ELR (cell line): ENCODE measurements around the gene SEPTIN1.
A peak's percentile ranks its signal among the peaks of the same experiment; 100 is the strongest.
"Not testable (repeated sequence)": the region's sequence is repeated elsewhere in the genome, so short reads cannot be mapped to it uniquely, and the experiment has no call there.

Source experiments
- DNase-seq: peaks from one replicate; pipeline ENCODE4 v3.0.0-alpha.2; 2015; ENCODE audit warnings: low read depth

The SEPTIN1 gene

GRCh38 chr16:30357715-30358576, 24.4 kb downstream of the SEPTIN1 start:
- no peak for DNase-seq

- DNase-seq, result no peak
These were observed 25.2 kb downstream of the SEPTIN1 start for GRCh38 chr16:30357085-30357714.

- no peak for DNase-seq
These were observed 25.8 kb downstream of the SEPTIN1 start for GRCh38 chr16:30356401-30357084.

- DNase-seq, result no peak
These were observed 26.4 kb downstream of the SEPTIN1 start for GRCh38 chr16:30355954-30356308.

GRCh38 chr16:30355144-30355953, 27.0 kb downstream of the SEPTIN1 start, which contains the start of gene CD2BP2:
TSS of gene CD2BP2 (minus strand) at chr16:30355308. CDS start at chr16:30354681, 627 bp downstream.
- peak; percentile 100 for DNase-seq

GRCh38 chr16:30354423-30355143, 27.8 kb downstream of the SEPTIN1 start:
- peak; percentile 37 for DNase-seq

GRCh38 chr16:30353438-30354129, 28.8 kb downstream of the SEPTIN1 start:
- DNase-seq, result no peak

- DNase-seq, result no peak
These were observed 29.6 kb downstream of the SEPTIN1 start for GRCh38 chr16:30352488-30353401.

GRCh38 chr16:30351586-30352419, 30.6 kb downstream of the SEPTIN1 start:
- DNase-seq, result peak; percentile 66

- no peak for DNase-seq
These were observed 31.3 kb downstream of the SEPTIN1 start for GRCh38 chr16:30351001-30351441.

- DNase-seq, result no peak
These were observed 32.1 kb downstream of the SEPTIN1 start for GRCh38 chr16:30350134-30350871.

GRCh38 chr16:30349675-30350074, 32.7 kb downstream of the SEPTIN1 start:
- no peak for DNase-seq

- no peak for DNase-seq
These were observed 33.4 kb downstream of the SEPTIN1 start for GRCh38 chr16:30348929-30349328.

GRCh38 chr16:30348113-30348512, 34.2 kb downstream of the SEPTIN1 start:
- DNase-seq, result no peak

- no peak for DNase-seq
These were observed 36.1 kb downstream of the SEPTIN1 start for GRCh38 chr16:30346286-30346685.

- not testable (repeated sequence) for DNase-seq
These were observed 38.9 kb downstream of the SEPTIN1 start for GRCh38 chr16:30343491-30343820.

- no peak for DNase-seq
These were observed 39.4 kb downstream of the SEPTIN1 start for GRCh38 chr16:30342751-30343490.
